ENCODE data around the gene USP12.
"Not testable (repeated sequence)": the region's sequence is repeated elsewhere in the genome, so short reads cannot be mapped to it uniquely, and the experiment has no call there.

Gene USP12

GRCh38 chr13:27073186-27073585 lies 98.4 kb downstream of the USP12 start:
- H3K4me3 ChIP-seq (ENCODE audit: low read depth, low read length), result no peak overlapping the region
- no peak overlapping the region for H3K9ac ChIP-seq (ENCODE audit: low read depth, low read length)
- no peaks in the 10 kb centered on the region for H3K9me3 ChIP-seq (ENCODE audit: control insufficient read depth, insufficient read depth, low read length)
- H3K27ac ChIP-seq (ENCODE audit: low read depth, low read length), result peak overlapping the region; percentile 26
- H3K4me1 ChIP-seq (ENCODE audit: control insufficient read depth, insufficient read depth, low read length), result peaks cover 17% of the 10 kb centered on the region
- H3K36me3 ChIP-seq (ENCODE audit: control insufficient read depth, insufficient read depth, low read length), result peaks cover 29% of the 10 kb centered on the region
- no peaks in the 10 kb centered on the region for H3K27me3 ChIP-seq (ENCODE audit: control insufficient read depth, insufficient read depth, low read length)

- H3K27ac ChIP-seq (ENCODE audit: low read depth, low read length); H3K9ac ChIP-seq (ENCODE audit: low read depth, low read length); H3K4me3 ChIP-seq (ENCODE audit: low read depth, low read length); H3K27me3 ChIP-seq (ENCODE audit: control insufficient read depth, insufficient read depth, low read length); H3K4me1 ChIP-seq (ENCODE audit: control insufficient read depth, insufficient read depth, low read length); H3K9me3 ChIP-seq (ENCODE audit: control insufficient read depth, insufficient read depth, low read length): not testable (repeated sequence)
- peaks cover 26% of the 10 kb centered on the region for H3K36me3 ChIP-seq (ENCODE audit: control insufficient read depth, insufficient read depth, low read length)
Observed at GRCh38 chr13:27066123-27066522, 105.5 kb downstream of the USP12 start.

- H3K36me3 ChIP-seq (ENCODE audit: control insufficient read depth, insufficient read depth, low read length), result peaks cover 26% of the 10 kb centered on the region
- H3K9ac ChIP-seq (ENCODE audit: low read depth, low read length), result no peak overlapping the region
- peaks cover 5% of the 10 kb centered on the region; the same call in 1 of the 2 replicates for H3K4me1 ChIP-seq (ENCODE audit: control insufficient read depth, insufficient read depth, low read length)
- H3K27ac ChIP-seq (ENCODE audit: low read depth, low read length), result no peak overlapping the region
- H3K27me3 ChIP-seq (ENCODE audit: control insufficient read depth, insufficient read depth, low read length), result no peaks in the 10 kb centered on the region
- no peaks in the 10 kb centered on the region; the same call in 1 of the 2 replicates for H3K9me3 ChIP-seq (ENCODE audit: control insufficient read depth, insufficient read depth, low read length)
- H3K4me3 ChIP-seq (ENCODE audit: low read depth, low read length), result no peak overlapping the region
Observed at GRCh38 chr13:27065582-27065981, 106.0 kb downstream of the USP12 start.

- Histone ChIP-seq H3K9me3 (ENCODE audit: control insufficient read depth, insufficient read depth, low read length) (no peaks in the 10 kb centered on the region; the same call in 1 of the 2 replicates), H3K36me3 (ENCODE audit: control insufficient read depth, insufficient read depth, low read length) (peaks cover 21% of the 10 kb centered on the region), H3K9ac (ENCODE audit: low read depth, low read length) (no peak overlapping the region), H3K27me3 (ENCODE audit: control insufficient read depth, insufficient read depth, low read length) (no peaks in the 10 kb centered on the region), H3K4me3 (ENCODE audit: low read depth, low read length) (no peak overlapping the region), H3K4me1 (ENCODE audit: control insufficient read depth, insufficient read depth, low read length) (peaks cover 5% of the 10 kb centered on the region; the same call in 1 of the 2 replicates), H3K27ac (ENCODE audit: low read depth, low read length) (no peak overlapping the region)
Observed at GRCh38 chr13:27064252-27064995, 107.2 kb downstream of the USP12 start.

- Histone ChIP-seq H3K36me3 (ENCODE audit: control insufficient read depth, insufficient read depth, low read length) (no peaks in the 10 kb centered on the region), H3K9ac (ENCODE audit: low read depth, low read length) (no peak overlapping the region), H3K27ac (ENCODE audit: low read depth, low read length) (no peak overlapping the region), H3K4me1 (ENCODE audit: control insufficient read depth, insufficient read depth, low read length) (no peaks in the 10 kb centered on the region), H3K4me3 (ENCODE audit: low read depth, low read length) (no peak overlapping the region), H3K9me3 (ENCODE audit: control insufficient read depth, insufficient read depth, low read length) (no peaks in the 10 kb centered on the region), H3K27me3 (ENCODE audit: control insufficient read depth, insufficient read depth, low read length) (no peaks in the 10 kb centered on the region)
Observed at GRCh38 chr13:27057817-27058216, 113.8 kb downstream of the USP12 start.

- Histone ChIP-seq H3K36me3 (ENCODE audit: control insufficient read depth, insufficient read depth, low read length) (no peaks in the 10 kb centered on the region), H3K27ac (ENCODE audit: low read depth, low read length) (no peak overlapping the region), H3K9me3 (ENCODE audit: control insufficient read depth, insufficient read depth, low read length) (no peaks in the 10 kb centered on the region), H3K4me1 (ENCODE audit: control insufficient read depth, insufficient read depth, low read length) (no peaks in the 10 kb centered on the region), H3K27me3 (ENCODE audit: control insufficient read depth, insufficient read depth, low read length) (no peaks in the 10 kb centered on the region), H3K4me3 (ENCODE audit: low read depth, low read length) (no peak overlapping the region), H3K9ac (ENCODE audit: low read depth, low read length) (no peak overlapping the region)
Observed at GRCh38 chr13:27055526-27055925, 116.1 kb downstream of the USP12 start.

GRCh38 chr13:27054760-27055159 lies 116.9 kb downstream of the USP12 start:
- no peaks in the 10 kb centered on the region for H3K27me3 ChIP-seq (ENCODE audit: control insufficient read depth, insufficient read depth, low read length)
- no peak overlapping the region for H3K9ac ChIP-seq (ENCODE audit: low read depth, low read length)
- no peak overlapping the region for H3K4me3 ChIP-seq (ENCODE audit: low read depth, low read length)
- H3K9me3 ChIP-seq (ENCODE audit: control insufficient read depth, insufficient read depth, low read length), result no peaks in the 10 kb centered on the region
- H3K27ac ChIP-seq (ENCODE audit: low read depth, low read length), result no peak overlapping the region
- H3K4me1 ChIP-seq (ENCODE audit: control insufficient read depth, insufficient read depth, low read length), result no peaks in the 10 kb centered on the region
- H3K36me3 ChIP-seq (ENCODE audit: control insufficient read depth, insufficient read depth, low read length), result no peaks in the 10 kb centered on the region

GRCh38 chr13:27053902-27054595 lies 117.6 kb downstream of the USP12 start:
- no peaks in the 10 kb centered on the region for H3K27me3 ChIP-seq (ENCODE audit: control insufficient read depth, insufficient read depth, low read length)
- H3K36me3 ChIP-seq (ENCODE audit: control insufficient read depth, insufficient read depth, low read length), result no peaks in the 10 kb centered on the region
- H3K9me3 ChIP-seq (ENCODE audit: control insufficient read depth, insufficient read depth, low read length), result no peaks in the 10 kb centered on the region
- H3K9ac ChIP-seq (ENCODE audit: low read depth, low read length), result no peak overlapping the region
- H3K27ac ChIP-seq (ENCODE audit: low read depth, low read length), result no peak overlapping the region
- H3K4me3 ChIP-seq (ENCODE audit: low read depth, low read length), result no peak overlapping the region
- H3K4me1 ChIP-seq (ENCODE audit: control insufficient read depth, insufficient read depth, low read length), result no peaks in the 10 kb centered on the region

GRCh38 chr13:27053210-27053884 lies 118.3 kb downstream of the USP12 start:
- Histone ChIP-seq H3K4me3 (ENCODE audit: low read depth, low read length) (no peak overlapping the region), H3K4me1 (ENCODE audit: control insufficient read depth, insufficient read depth, low read length) (no peaks in the 10 kb centered on the region), H3K9ac (ENCODE audit: low read depth, low read length) (no peak overlapping the region), H3K9me3 (ENCODE audit: control insufficient read depth, insufficient read depth, low read length) (no peaks in the 10 kb centered on the region), H3K36me3 (ENCODE audit: control insufficient read depth, insufficient read depth, low read length) (no peaks in the 10 kb centered on the region), H3K27me3 (ENCODE audit: control insufficient read depth, insufficient read depth, low read length) (no peaks in the 10 kb centered on the region), H3K27ac (ENCODE audit: low read depth, low read length) (no peak overlapping the region)

- H3K27ac ChIP-seq (ENCODE audit: low read depth, low read length), result no peak overlapping the region
- H3K36me3 ChIP-seq (ENCODE audit: control insufficient read depth, insufficient read depth, low read length), result no peaks in the 10 kb centered on the region
- H3K9me3 ChIP-seq (ENCODE audit: control insufficient read depth, insufficient read depth, low read length), result no peaks in the 10 kb centered on the region
- H3K4me3 ChIP-seq (ENCODE audit: low read depth, low read length), result no peak overlapping the region
- no peaks in the 10 kb centered on the region for H3K27me3 ChIP-seq (ENCODE audit: control insufficient read depth, insufficient read depth, low read length)
- H3K4me1 ChIP-seq (ENCODE audit: control insufficient read depth, insufficient read depth, low read length), result no peaks in the 10 kb centered on the region
- H3K9ac ChIP-seq (ENCODE audit: low read depth, low read length), result no peak overlapping the region
Observed at GRCh38 chr13:27052551-27053208, 118.9 kb downstream of the USP12 start.
